MCF 10A (cell line): Measurements from ENCODE around the gene GLT6D1. TPM values are rescaled to one million over a fixed set of nuclear protein-coding genes. Genes with fewer than 3 reads are reported as not detected.

Source experiments
- BruUV-seq: library from RNA; stranded (reverse); fragments of 400-500 nt; replicated peaks from 2 replicates; lab custom pipeline; 2021; lab: Mats Ljungman, UMichigan
- CTCF ChIA-PET: fragments of 300-600 bp; sonication (Branson Sonifier 250); formaldehyde crosslinking; extraction: SDS; loops from one replicate; lab custom pipeline; 2021; ENCODE audit warnings: antibody characterized with exemption, inconsistent platforms; lab: Yijun Ruan, JAX
- POLR2A ChIA-PET: fragments of 300-600, 350-650 bp; sonication (Branson Sonifier 250); formaldehyde crosslinking; extraction: SDS; loops from one replicate; lab custom pipeline; 2020; ENCODE audit warnings: antibody characterized with exemption, inconsistent platforms; lab: Yijun Ruan, JAX
- DNase-seq: peaks from one replicate; pipeline ENCODE4 v3.0.0-alpha.2; 2018; ENCODE audit not compliant: unreplicated experiment
- H3K27ac Mint-ChIP-seq: one replicate; pipeline ENCODE4 v1.8.0; 2022; ENCODE audit warnings: mild to moderate bottlenecking, low read depth, mixed read lengths; ENCODE audit not compliant: unreplicated experiment
- H3K27me3 Mint-ChIP-seq: one replicate; pipeline ENCODE4 v1.8.0; 2022; ENCODE audit warnings: mixed read lengths; ENCODE audit not compliant: insufficient read depth, unreplicated experiment
- H3K36me3 Mint-ChIP-seq: one replicate; pipeline ENCODE4 v1.8.0; 2022; ENCODE audit warnings: mild to moderate bottlenecking, moderate library complexity, mixed read lengths; ENCODE audit not compliant: insufficient read depth, unreplicated experiment
- H3K4me1 Mint-ChIP-seq: one replicate; pipeline ENCODE4 v1.8.0; 2022; ENCODE audit warnings: mixed read lengths; ENCODE audit not compliant: insufficient read depth, unreplicated experiment
- H3K4me3 Mint-ChIP-seq: one replicate; pipeline ENCODE4 v1.8.0; 2022; ENCODE audit warnings: mild to moderate bottlenecking, moderate library complexity, mixed read lengths; ENCODE audit not compliant: unreplicated experiment
- H3K9me3 Mint-ChIP-seq: one replicate; pipeline ENCODE4 v1.8.0; 2022; ENCODE audit warnings: mixed read lengths; ENCODE audit not compliant: unreplicated experiment
- CTCF ChIP-seq: fragments of 200-600 bp; IDR thresholded peaks from one replicate; pipeline ENCODE4 v1.8.0; 2022; ENCODE audit warnings: antibody characterized with exemption, mild to moderate bottlenecking; ENCODE audit not compliant: unreplicated experiment
- intact Hi-C: fragments of 100-400 bp; cut with micrococcal nuclease; formaldehyde crosslinking; loops from 2 replicates; pipeline ENCODE4 v1.14.1; 2022
- total RNA-seq: library from RNA; stranded (reverse); gene quantifications from 2 replicates; pipeline ENCODE4 v1.2.3, GENCODE V29; 2022

Gene GLT6D1
- total RNA-seq, 1 experiment from 2014 or later, result not detected

GRCh38 chr9:135622415-135623020, 16.8 kb downstream of the GLT6D1 start:
- Mint-ChIP-seq H3K27ac (no peak overlapping the region), H3K4me1 (no peaks in the 10 kb centered on the region), H3K4me3 (no peak overlapping the region), H3K27me3 (peaks cover 83% of the 10 kb centered on the region), H3K9me3 (peaks cover 2% of the 10 kb centered on the region), H3K36me3 (no peaks in the 10 kb centered on the region)
- no peak for TF ChIP-seq CTCF
- no peak for DNase-seq
- intact Hi-C loops, result no loop called here
- BruUV-seq, result no TSS peak
- ChIA-PET POLR2A (no interaction called here), CTCF (interaction anchor here (0.6 kb wide), 2 partner anchors 25 to 562 kb away, joined by 3 read pairs; no protein-coding TSS in a partner anchor)

GRCh38 chr9:135620558-135620957, 18.8 kb downstream of the GLT6D1 start:
- H3K4me3 Mint-ChIP-seq, result no peak overlapping the region
- H3K27ac Mint-ChIP-seq, result no peak overlapping the region
- no peaks in the 10 kb centered on the region for H3K36me3 Mint-ChIP-seq
- H3K9me3 Mint-ChIP-seq, result no peaks in the 10 kb centered on the region
- TF ChIP-seq CTCF, result no peak
- BruUV-seq, result no TSS peak
- peaks cover 69% of the 10 kb centered on the region for H3K27me3 Mint-ChIP-seq
- DNase-seq, result no peak
- no peaks in the 10 kb centered on the region for H3K4me1 Mint-ChIP-seq
- ChIA-PET CTCF (interaction anchor here (0.8 to 1.1 kb wide), 2 partner anchors 18 to 19 kb away, joined by 3 read pairs; no protein-coding TSS in a partner anchor), POLR2A (no interaction called here)
- intact Hi-C loops, result no loop called here

- no peaks in the 10 kb centered on the region for H3K36me3 Mint-ChIP-seq
- no peaks in the 10 kb centered on the region for H3K9me3 Mint-ChIP-seq
- H3K4me1 Mint-ChIP-seq, result no peaks in the 10 kb centered on the region
- no peak for TF ChIP-seq CTCF
- peaks cover 67% of the 10 kb centered on the region for H3K27me3 Mint-ChIP-seq
- ChIA-PET POLR2A (no interaction called here), CTCF (interaction anchor here (0.5 kb wide), 1 partner anchor 487 kb away, joined by 3 read pairs; no protein-coding TSS in a partner anchor)
- H3K27ac Mint-ChIP-seq, result no peak overlapping the region
- no TSS peak for BruUV-seq
- H3K4me3 Mint-ChIP-seq, result no peak overlapping the region
- no peak for DNase-seq
- intact Hi-C loops, result no loop called here
Observed at GRCh38 chr9:135619599-135619886, 19.8 kb downstream of the GLT6D1 start.

GRCh38 chr9:135618866-135619598, 20.3 kb downstream of the GLT6D1 start:
- ChIA-PET CTCF (interaction anchor here (0.5 kb wide), 1 partner anchor 487 kb away, joined by 3 read pairs; no protein-coding TSS in a partner anchor), POLR2A (interaction anchor here (0.6 kb wide), 1 partner anchor 1180 kb away, joined by 3 read pairs; no protein-coding TSS in a partner anchor)
- no peak for TF ChIP-seq CTCF
- Mint-ChIP-seq H3K4me1 (no peaks in the 10 kb centered on the region), H3K27me3 (peaks cover 62% of the 10 kb centered on the region), H3K36me3 (no peaks in the 10 kb centered on the region), H3K9me3 (no peaks in the 10 kb centered on the region), H3K4me3 (no peak overlapping the region), H3K27ac (no peak overlapping the region)
- no peak for DNase-seq
- intact Hi-C loops, result no loop called here
- BruUV-seq, result no TSS peak
